DOHH2 (cell line): ENCODE data around the gene CCDC88C.

ENCODE experiments used
- CTCF ChIP-seq: fragments of 200-600 bp; sonication (generic); IDR thresholded peaks from one replicate; pipeline ENCODE4 v1.5.1; 2014; ENCODE audit warnings: antibody characterized with exemption, mild to moderate bottlenecking, low read depth, low read length; ENCODE audit not compliant: poor library complexity, severe bottlenecking
- EZH2phosphoT487 ChIP-seq: fragments of 200-600 bp; sonication (generic); IDR thresholded peaks from 2 replicates; pipeline ENCODE4 v1.6.1; 2017; ENCODE audit warnings: borderline replicate concordance, mild to moderate bottlenecking, antibody characterized with exemption, low read length, moderate library complexity, mixed read lengths

- TF ChIP-seq CTCF = no peak
- TF ChIP-seq EZH2phosphoT487 = no peak
Measured at GRCh38 chr14:91349481-91350074, 68.0 kb downstream of the CCDC88C start.
